WERI-Rb-1 (cell line): ENCODE measurements around the gene SHBG.
A peak's percentile ranks its signal among the peaks of the same experiment; 100 is the strongest.
"Not testable (repeated sequence)": the region's sequence is repeated elsewhere in the genome, so short reads cannot be mapped to it uniquely, and the experiment has no call there.

Experiments
- DNase-seq: peaks from one replicate; pipeline ENCODE4 v3.0.0-alpha.2; 2020
- H3K27ac ChIP-seq: fragments of 250-450 bp; sonication (Bioruptor Pico); 2 replicates; pipeline ENCODE4 v1.5.1; 2020; ENCODE audit warnings: mild to moderate bottlenecking, moderate library complexity
- H3K27me3 ChIP-seq: fragments of 250-450 bp; sonication (Bioruptor Pico); 2 replicates; pipeline ENCODE4 v1.5.1; 2021; ENCODE audit warnings: mild to moderate bottlenecking, low read depth, moderate library complexity; ENCODE audit not compliant: insufficient read depth, severe bottlenecking
- H3K36me3 ChIP-seq: fragments of 250-450 bp; sonication (Bioruptor Pico); 2 replicates; pipeline ENCODE4 v1.5.1; 2020; ENCODE audit warnings: mild to moderate bottlenecking, moderate library complexity
- H3K4me3 ChIP-seq: 2 replicates; pipeline ENCODE4 v1.5.1; 2011; ENCODE audit warnings: low read depth, mild to moderate bottlenecking, control low read depth, low read length
- H3K9me3 ChIP-seq: fragments of 250-450 bp; sonication (Bioruptor Pico); 2 replicates; pipeline ENCODE4 v1.5.1; 2021; ENCODE audit warnings: mild to moderate bottlenecking, moderate library complexity; ENCODE audit not compliant: severe bottlenecking
- CTCF ChIP-seq: IDR thresholded peaks from 2 replicates; pipeline ENCODE4 v1.5.1; 2011; ENCODE audit warnings: low read depth, mild to moderate bottlenecking, control low read depth, inconsistent platforms, low read length

The SHBG gene

DNA sequence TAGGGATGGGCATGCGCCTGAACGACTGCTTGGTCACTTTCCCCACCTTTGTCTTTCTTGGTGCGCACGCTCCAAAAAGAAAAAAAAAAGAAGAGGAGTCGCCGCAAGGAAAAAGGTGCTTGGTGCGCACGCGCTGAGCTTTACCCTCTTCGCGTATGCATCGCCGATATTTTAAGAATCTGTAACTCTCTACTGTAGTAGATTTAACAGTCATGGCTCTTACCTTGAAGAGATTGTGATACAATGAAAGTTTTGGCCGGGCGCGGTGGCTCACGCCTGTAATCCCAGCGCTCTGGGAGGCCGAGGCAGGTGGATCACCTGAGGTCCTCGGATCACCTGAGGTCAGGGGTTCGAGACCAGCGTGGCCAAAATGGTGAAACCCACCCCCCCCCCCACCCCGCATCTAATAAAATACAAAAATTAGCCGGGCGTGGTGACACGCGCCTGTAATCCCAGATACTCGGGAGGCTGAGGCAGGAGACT lies 14.6 kb upstream of the SHBG start:
- Histone ChIP-seq H3K27me3 (no peaks in the 10 kb centered on the region), H3K27ac (peak overlapping the region; percentile 78), H3K9me3 (no peaks in the 10 kb centered on the region), H3K4me3 (peak overlapping the region; percentile 57), H3K36me3 (peaks cover 20% of the 10 kb centered on the region)
- no peak for DNase-seq
- no peak for TF ChIP-seq CTCF

GRCh38 chr17:7618608-7619007 lies 11.3 kb upstream of the SHBG start:
- H3K36me3 ChIP-seq: no peaks in the 10 kb centered on the region
- DNase-seq: no peak
- no peak overlapping the region for H3K27ac ChIP-seq
- no peak overlapping the region for H3K4me3 ChIP-seq
- no peaks in the 10 kb centered on the region for H3K9me3 ChIP-seq
- H3K27me3 ChIP-seq: no peaks in the 10 kb centered on the region
- no peak for TF ChIP-seq CTCF

DNA sequence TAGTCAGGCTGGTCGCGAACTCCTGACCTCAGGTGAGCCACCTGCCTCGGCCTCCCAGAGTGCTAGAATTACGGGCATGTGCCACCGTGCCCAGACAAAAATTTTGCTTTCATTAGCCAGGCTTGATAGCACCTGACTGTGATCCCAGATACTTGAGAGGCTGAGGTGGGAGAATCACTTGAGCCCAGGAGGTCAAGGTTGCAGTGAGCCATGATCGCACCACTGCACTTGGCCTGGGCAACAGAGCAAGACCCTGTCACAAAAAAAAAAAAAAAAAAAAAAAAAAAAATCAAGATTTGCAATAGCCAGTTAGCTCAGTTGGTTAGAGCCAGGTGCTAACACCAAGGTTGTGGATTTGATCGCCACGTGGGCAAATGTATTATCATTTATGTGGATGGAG lies 9.1 kb upstream of the SHBG start:
- no peak for TF ChIP-seq CTCF
- no peak overlapping the region for H3K27ac ChIP-seq
- H3K36me3 ChIP-seq: peaks cover 4% of the 10 kb centered on the region; the same call in 1 of the 2 replicates
- H3K9me3 ChIP-seq: no peaks in the 10 kb centered on the region
- H3K4me3 ChIP-seq: no peak overlapping the region
- DNase-seq: no peak
- no peaks in the 10 kb centered on the region for H3K27me3 ChIP-seq

DNA sequence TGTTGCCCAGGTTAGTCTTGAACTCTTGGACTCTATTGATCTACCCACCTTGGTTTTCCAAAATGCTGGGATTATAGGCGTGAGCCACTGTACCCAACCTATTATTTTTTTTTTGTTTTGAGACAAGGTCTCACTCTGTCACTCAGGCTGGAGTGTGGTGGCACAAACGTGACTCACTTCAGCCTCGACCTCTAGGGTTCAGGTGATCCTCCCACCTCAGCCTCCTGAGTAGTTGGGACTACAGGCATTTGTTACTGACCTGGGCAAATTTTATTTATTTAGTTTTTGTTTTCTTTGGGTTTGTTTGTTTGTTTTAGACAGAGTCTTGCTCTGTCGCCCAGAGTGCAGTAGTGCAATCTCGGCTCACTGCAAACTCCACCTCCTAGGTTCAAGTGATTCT lies 6.3 kb upstream of the SHBG start:
- Histone ChIP-seq H3K4me3 (no peak overlapping the region), H3K27me3 (no peaks in the 10 kb centered on the region), H3K9me3 (no peaks in the 10 kb centered on the region), H3K36me3 (peaks cover 12% of the 10 kb centered on the region), H3K27ac (no peak overlapping the region)
- TF ChIP-seq CTCF: no peak
- no peak for DNase-seq

GRCh38 chr17:7625749-7626148 lies 4.2 kb upstream of the SHBG start:
- H3K27me3 ChIP-seq, H3K9me3 ChIP-seq, H3K27ac ChIP-seq, H3K4me3 ChIP-seq, DNase-seq: not testable (repeated sequence)
- peaks cover 12% of the 10 kb centered on the region for H3K36me3 ChIP-seq

DNA sequence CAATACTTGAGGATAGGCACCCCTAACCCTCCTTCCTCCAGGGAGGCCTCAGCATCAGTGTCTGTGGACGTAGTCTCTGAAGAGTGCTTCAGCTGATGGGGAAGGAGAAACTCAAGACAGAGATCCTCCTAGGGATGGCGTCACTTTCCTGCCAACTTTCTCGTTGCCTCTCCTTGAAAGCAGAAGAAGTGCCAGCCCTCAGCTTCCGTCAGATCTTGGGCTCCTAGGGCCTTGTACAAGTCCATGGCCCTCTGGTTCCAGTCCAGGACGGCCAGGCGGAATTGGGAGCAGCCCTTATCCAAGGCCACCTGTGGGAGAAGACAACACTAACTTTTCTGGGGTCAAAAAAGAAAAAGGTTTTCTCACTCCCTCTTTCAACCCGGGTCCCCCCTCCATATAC lies 3.6 kb upstream of the SHBG start:
- peaks cover 12% of the 10 kb centered on the region for H3K36me3 ChIP-seq
- no peaks in the 10 kb centered on the region for H3K27me3 ChIP-seq
- peak overlapping the region; percentile 80 for H3K4me3 ChIP-seq
- no peaks in the 10 kb centered on the region for H3K9me3 ChIP-seq
- no peak overlapping the region for H3K27ac ChIP-seq
- TF ChIP-seq CTCF: no peak
- DNase-seq: no peak

- peaks cover 12% of the 10 kb centered on the region for H3K36me3 ChIP-seq
- H3K27ac ChIP-seq: peak overlapping the region; percentile 92
Observed at GRCh38 chr17:7626956-7627249, 3.0 kb upstream of the SHBG start.

More at GRCh38 chr17:7626956-7627249, 3.0 kb upstream of the SHBG start:
- Histone ChIP-seq H3K4me3 (peak overlapping the region; percentile 80), H3K27me3 (no peaks in the 10 kb centered on the region), H3K9me3 (no peaks in the 10 kb centered on the region)
- TF ChIP-seq CTCF: no peak
- peak; percentile 61 for DNase-seq
